Posterior vena cava (tissue), 2 donors: ENCODE measurements around the gene EPB41L3. TPM values are rescaled to one million over a fixed set of nuclear protein-coding genes. Genes with fewer than 3 reads are reported as not detected.
"Not testable (repeated sequence)": the region's sequence is repeated elsewhere in the genome, so short reads cannot be mapped to it uniquely, and the experiment has no call there.

Source experiments
- DNase-seq: peaks from one replicate; pipeline ENCODE4 v3.0.0-alpha.2; 2020; ENCODE audit warnings: low spot score
- intact Hi-C, 2 donors: fragments of 100-400 bp; cut with DNase I; formaldehyde crosslinking; loops; one replicate each; pipeline versions ENCODE4 v1.14.1 to v1.14.2; 2022 to 2023
- total RNA-seq, 2 donors: library from RNA; stranded (reverse); fragmentation: NEBNext Ultra II Directional; extraction: Animal tissue kit (Norgen Biotek cat#: 25700); gene quantifications; one replicate each; pipeline ENCODE4 v1.2.1, GENCODE V29; 2021
- donor health status: DM: yes; HTN: yes; CAD: no.
- donor health status: DM: yes; HTN: yes; CAD: no.

EPB41L3 gene
- total RNA-seq, 2 donors from 2014 or later, result 48.2 to 82.9 TPM

- intact Hi-C loops, result no loop called here
- no peak for DNase-seq
Observed at GRCh38 chr18:5507756-5508155, 36.0 kb downstream of the EPB41L3 start.

- DNase-seq, result no peak
- intact Hi-C loops, result no loop called here
Observed at GRCh38 chr18:5506174-5506573, 37.6 kb downstream of the EPB41L3 start.

- intact Hi-C loops, result no loop called here
- no peak for DNase-seq
Observed at GRCh38 chr18:5503740-5504139, 40.1 kb downstream of the EPB41L3 start.

GRCh38 chr18:5500158-5500939, 43.4 kb downstream of the EPB41L3 start:
- intact Hi-C loops, result no loop called here

GRCh38 chr18:5498452-5498851, 45.3 kb downstream of the EPB41L3 start:
- DNase-seq, result no peak
- intact Hi-C loops, result no loop called here

More at GRCh38 chr18:5500158-5500939, 43.4 kb downstream of the EPB41L3 start:
- no peak for DNase-seq

- DNase-seq, result no peak
- intact Hi-C loops, result no loop called here
Observed at GRCh38 chr18:5496305-5496704, 47.5 kb downstream of the EPB41L3 start.

GRCh38 chr18:5490753-5491480, 52.9 kb downstream of the EPB41L3 start:
- no peak for DNase-seq
- intact Hi-C loops, result no loop called here

GRCh38 chr18:5488844-5489243, 55.0 kb downstream of the EPB41L3 start:
- no peak for DNase-seq
- intact Hi-C loops, result no loop called here

GRCh38 chr18:5488044-5488443, 55.8 kb downstream of the EPB41L3 start:
- intact Hi-C loops, DNase-seq: not testable (repeated sequence)

GRCh38 chr18:5484526-5484925, 59.3 kb downstream of the EPB41L3 start:
- intact Hi-C loops, result no loop called here
- no peak for DNase-seq

GRCh38 chr18:5481621-5482020, 62.2 kb downstream of the EPB41L3 start:
- no peak for DNase-seq
- intact Hi-C loops, result no loop called here

GRCh38 chr18:5478261-5478660, 65.5 kb downstream of the EPB41L3 start:
- DNase-seq, result no peak
- intact Hi-C loops, result no loop called here

- intact Hi-C loops, result no loop called here
- DNase-seq, result no peak
Observed at GRCh38 chr18:5476961-5477800, 66.6 kb downstream of the EPB41L3 start.

GRCh38 chr18:5475267-5475666, 68.5 kb downstream of the EPB41L3 start:
- no peak for DNase-seq
- intact Hi-C loops, result no loop called here

GRCh38 chr18:5469340-5469739, 74.5 kb downstream of the EPB41L3 start:
- intact Hi-C loops, result loop anchor here in 1 of 2 donors (10.0 kb wide), 1 partner anchor 65 kb away; no protein-coding TSS in a partner anchor
- DNase-seq, result no peak

- no peak for DNase-seq
- intact Hi-C loops, result loop anchor here in 1 of 2 donors (10.0 kb wide), 1 partner anchor 66 kb away; no protein-coding TSS in a partner anchor
Observed at GRCh38 chr18:5468394-5468793, 75.4 kb downstream of the EPB41L3 start.

- DNase-seq, result no peak
- intact Hi-C loops, result loop anchor here in 1 of 2 donors (10.0 kb wide), 1 partner anchor 67 kb away; no protein-coding TSS in a partner anchor
Observed at GRCh38 chr18:5467671-5468070, 76.1 kb downstream of the EPB41L3 start.

GRCh38 chr18:5466256-5466655, 77.5 kb downstream of the EPB41L3 start:
- no peak for DNase-seq

GRCh38 chr18:5464251-5464650, 79.5 kb downstream of the EPB41L3 start:
- no peak for DNase-seq
- intact Hi-C loops, result loop anchor here in 1 of 2 donors (10.0 kb wide), 1 partner anchor 71 kb away; no protein-coding TSS in a partner anchor

More at GRCh38 chr18:5466256-5466655, 77.5 kb downstream of the EPB41L3 start:
- intact Hi-C loops, result loop anchor here in 1 of 2 donors (10.0 kb wide), 1 partner anchor 69 kb away; no protein-coding TSS in a partner anchor
